NCI-H146 treated with DMSO at 0.1 percent for 48 hours (cell line): ENCODE results near the gene LUM.

Source experiments
- DNase-seq: peaks from one replicate; lab custom pipeline; 2025; ENCODE audit not compliant: unreplicated experiment; lab: John Stamatoyannopoulos, UW

LUM gene

DNA sequence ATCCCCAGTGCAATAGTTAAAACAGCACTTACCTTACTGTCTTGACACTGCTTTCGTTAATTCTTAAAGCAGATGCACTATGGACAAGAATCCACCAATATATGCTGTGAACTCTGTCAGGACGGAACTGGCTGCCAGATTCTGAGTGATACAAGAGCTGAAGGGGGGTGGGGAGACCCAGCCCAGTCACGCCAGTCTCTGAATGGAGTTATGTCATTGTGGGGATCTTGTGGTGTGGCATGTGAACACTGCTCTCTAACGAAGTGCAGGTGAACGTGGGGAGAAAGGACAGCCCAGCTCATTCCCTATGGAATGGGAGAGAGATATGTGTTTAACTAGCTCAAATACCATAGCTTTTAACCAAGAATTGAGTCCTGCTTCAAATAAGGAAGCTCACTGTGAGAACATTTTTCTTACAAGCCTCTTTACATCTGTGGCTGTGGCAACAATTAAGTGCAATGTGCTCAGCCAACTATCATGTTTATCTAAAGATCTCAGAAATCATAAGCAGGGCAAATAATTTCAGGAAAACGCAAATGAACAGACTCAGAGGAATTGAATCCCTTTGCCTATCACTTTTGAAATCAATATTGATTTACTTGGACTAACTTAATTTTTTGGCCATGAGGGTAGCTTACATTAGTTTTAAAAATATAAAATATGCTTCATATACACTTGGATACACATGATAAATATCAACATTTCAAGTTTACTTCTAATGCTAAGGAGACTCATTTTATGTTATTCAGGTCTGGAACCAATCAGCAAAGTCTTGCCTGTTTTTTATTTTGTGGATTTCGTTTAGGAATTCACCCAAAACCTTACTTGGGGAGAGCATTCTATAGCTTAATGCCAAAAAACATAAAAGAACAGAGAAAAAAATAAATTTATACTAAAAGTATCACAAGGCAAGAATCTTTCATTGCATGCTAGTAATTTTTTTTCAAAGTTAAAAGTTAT, at the start of gene LUM:
Gene LUM (minus strand): TSS at position 129 of the 960 bp plus-strand sequence. CDS start 2,515 bp downstream, outside the sequence.
- DNase-seq = no peak

GRCh38 chr12:91161009-91161408, 49.7 kb upstream of the LUM start:
- DNase-seq = no peak

- no peak for DNase-seq
Measured at GRCh38 chr12:91155990-91156389, 44.7 kb upstream of the LUM start.

DNA sequence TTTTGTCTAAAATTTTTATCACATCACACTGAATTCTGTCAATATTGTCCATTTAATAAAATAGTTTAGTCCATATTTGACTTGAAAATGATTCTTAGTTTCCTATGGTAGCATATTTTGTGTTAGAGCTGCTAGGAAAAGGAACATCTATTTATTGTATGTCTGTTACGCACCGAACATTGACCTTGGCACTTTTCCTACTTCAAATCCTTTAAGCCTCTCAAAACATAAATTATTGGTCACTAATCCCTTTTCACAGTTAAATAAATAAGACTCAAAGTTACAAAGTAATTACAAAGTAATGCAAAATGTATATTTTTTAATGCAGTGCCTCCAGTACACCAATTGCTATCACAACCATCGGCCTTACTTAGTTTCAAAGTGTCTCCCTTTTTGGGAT, 42.8 kb upstream of the LUM start:
- no peak for DNase-seq

DNA sequence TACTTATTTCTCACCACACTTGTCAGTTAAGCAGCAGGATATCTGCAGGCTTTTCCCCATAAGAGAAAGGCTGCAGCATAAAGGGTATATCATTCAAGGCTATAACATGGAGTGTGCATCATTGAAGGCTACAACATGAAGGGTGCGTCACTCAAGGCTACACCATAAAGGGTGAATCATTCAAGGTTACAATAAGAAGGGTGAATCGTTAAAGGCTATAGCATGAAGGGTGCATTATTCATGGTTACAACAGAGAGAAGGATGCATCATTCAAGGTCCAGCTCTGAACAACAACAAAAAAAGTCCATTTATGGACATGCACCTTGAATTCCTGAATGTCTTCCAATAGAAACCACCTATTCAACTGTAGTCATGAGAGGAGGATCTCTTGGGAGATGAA, 32.8 kb upstream of the LUM start:
- DNase-seq = no peak

DNA sequence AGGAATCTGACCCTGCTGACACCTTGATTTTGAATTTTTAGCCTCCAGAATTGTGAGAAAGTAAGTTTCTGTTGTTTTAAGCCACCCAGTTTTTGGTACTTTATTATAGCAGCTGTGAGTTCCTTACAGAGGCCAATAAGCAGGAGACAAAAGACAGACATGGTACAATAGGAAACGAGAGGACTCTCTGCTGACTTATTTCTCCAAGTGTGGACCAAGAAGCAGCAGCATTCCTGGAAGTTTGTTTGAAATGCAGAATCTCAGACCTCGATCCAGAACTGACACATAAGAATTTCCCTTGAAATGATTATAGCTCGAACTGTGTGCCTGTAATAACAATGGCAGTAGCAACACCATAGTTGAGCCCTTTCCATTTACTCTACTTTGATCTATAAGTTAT, 31.9 kb upstream of the LUM start:
- no peak for DNase-seq

GRCh38 chr12:91142221-91142631, 30.9 kb upstream of the LUM start:
- DNase-seq = no peak

GRCh38 chr12:91140026-91140931, 29.0 kb upstream of the LUM start:
- DNase-seq = no peak

- DNase-seq = no peak
Measured at GRCh38 chr12:91139286-91139685, 28.0 kb upstream of the LUM start.

GRCh38 chr12:91138337-91138920, 27.1 kb upstream of the LUM start:
- no peak for DNase-seq

- no peak for DNase-seq
Measured at GRCh38 chr12:91133871-91134270, 22.6 kb upstream of the LUM start.

DNA sequence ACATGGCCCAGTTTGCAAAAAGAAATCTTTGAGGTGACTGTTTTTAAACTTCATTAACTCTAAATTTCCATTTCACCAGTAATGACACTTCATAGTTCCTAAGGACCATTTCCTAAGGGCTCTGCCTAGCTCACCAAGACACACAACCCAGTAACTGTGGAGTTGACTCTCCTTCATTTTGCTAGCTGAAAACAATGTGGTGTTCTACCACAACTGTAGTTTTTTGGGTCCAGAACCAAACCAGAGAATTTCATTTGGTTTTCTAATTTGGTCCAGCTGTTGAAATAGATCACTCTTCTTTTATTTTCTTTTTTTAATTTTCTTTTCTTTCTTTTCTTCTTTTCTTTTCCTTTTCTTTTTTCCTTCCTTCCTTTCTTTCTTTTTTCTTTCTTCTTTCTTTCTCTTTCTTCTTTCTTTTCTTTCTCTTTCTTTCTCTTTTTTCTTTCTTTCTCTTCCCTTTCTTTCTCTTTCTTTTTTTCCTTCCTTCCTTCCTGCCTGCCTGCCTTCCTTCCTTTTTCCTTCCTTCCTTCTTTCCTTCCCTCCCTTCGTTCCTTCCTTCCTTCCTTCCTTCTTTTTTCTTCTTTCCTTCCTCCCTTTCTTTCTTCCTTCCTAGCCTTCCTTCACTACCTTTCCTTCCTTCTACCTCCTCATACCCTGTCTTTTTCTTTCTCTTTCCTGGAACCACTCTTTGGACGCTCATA, 18.5 kb upstream of the LUM start:
- no peak for DNase-seq

DNA sequence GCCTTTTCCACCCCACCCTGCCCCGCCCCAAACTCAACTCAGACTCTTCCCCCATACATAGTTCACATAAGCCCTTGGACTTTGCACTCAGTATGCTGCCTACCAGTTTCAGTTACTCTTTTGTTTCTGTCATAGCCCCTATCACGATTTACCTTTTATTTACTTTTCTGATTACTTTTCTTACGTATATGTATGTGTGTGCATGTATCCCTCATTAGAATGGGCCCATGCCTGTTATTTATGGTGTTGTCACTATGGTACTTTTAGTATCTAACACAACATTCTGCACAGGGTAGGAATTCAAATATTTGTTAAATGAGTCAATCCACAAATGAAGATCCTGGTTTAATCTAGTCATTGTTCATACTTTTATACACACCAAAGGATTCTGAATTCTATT, 16.5 kb upstream of the LUM start:
- DNase-seq = no peak

DNA sequence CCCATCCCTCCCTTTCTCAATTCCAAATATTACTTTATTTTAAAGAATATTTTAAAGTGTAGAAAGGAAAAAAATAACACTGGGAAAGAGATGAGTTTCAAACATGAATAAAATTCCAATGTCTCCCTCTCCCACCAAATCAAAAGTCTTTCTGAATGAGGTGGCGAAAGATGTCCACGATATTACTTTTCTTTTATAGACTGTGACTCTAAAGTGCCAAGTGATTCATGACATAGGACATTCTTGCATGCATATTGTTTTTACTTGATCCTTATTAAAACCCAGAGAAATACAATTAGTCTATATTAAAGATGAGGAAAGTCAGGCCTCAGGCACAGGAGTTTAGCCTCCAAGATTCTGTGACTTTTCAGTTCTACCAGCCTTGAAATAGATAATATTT, 16.0 kb upstream of the LUM start:
- no peak for DNase-seq

DNA sequence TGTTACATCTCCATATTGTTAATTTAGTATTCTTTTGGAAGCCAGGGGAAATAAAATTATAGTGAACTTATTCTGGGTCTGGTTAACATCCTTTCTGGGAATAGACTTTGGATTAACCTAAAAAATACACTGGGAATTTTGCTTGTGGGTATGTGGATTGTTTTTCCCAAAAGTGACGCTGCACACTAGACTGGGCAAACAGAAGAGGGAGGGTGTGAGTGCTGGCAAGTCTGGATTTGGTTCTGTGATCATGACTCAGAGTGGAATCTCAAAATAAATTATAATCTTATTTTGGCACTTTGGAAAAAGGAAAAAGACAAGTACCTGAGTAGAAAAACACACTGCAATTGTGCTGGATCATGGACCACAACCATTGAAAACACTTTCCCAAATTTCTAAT, 15.2 kb upstream of the LUM start:
- DNase-seq = no peak

DNA sequence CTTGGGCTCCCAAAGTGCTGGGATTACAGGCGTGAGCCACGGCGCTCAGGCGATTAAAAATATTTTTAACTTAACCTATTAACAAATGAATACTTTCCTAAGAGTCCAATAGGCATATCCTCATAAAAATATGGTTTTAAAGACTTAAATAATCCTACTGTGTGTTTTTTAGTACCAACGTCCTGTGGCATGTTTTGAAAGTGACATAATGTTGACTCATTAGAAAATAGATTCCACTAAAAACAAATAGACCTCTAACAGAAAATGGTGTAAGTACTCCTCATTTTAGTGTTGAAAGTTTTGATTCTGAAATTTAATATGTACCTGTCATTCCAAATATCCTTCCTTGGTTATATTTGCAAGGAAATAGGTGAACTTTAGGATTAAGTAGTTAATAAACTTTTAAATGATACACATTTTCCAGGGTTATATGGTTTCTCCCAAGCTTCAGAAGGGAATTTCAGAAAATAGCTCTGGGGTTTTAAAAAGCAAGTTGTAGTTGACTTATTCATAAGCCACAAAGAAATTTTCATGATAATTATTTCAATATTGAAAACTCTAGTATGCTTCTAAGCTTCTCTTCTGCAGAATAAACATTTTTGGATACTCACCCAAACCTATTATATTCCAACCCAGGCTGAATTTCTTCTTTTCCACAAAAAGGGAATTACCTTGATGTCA, 12.1 kb upstream of the LUM start:
- DNase-seq = no peak

GRCh38 chr12:91120781-91121180, 9.5 kb upstream of the LUM start:
- DNase-seq = no peak

DNA sequence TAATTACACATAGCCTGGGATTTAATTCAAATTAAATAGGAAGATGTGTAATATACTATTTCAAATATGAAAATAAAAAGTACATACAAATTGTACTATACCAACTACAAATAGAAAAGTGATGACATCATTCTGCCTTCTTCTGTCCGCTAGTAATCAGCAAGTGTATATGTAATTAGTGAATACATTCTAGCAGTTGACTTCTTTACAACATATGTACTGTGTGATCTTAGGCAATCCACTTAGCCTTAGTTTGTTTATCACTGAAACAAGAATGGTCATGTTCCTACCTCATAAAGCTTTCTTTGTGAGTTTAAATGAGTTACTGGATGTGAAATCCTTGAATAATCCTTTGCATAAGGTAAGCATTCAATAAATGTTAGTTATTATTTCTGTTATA, 7.8 kb upstream of the LUM start:
- DNase-seq = no peak

DNA sequence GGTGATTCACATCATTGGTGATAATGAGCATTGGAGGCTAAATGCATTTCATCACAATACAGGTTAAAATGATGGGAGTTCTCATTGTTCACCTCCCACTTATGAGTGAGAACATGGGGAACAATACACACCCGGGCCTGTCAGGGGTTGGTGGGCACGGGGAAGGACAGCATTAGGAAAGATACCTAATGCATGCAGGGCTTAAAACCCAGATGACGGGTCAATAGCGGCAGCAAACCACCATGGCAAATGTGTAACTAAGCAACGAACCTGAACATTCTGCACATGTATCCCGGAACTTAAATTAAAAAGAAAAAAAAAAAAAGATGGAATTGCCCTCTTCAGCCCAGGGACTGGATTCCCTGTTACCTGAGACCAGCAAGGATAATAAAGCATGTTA, 2.3 kb upstream of the LUM start:
- DNase-seq = no peak

DNA sequence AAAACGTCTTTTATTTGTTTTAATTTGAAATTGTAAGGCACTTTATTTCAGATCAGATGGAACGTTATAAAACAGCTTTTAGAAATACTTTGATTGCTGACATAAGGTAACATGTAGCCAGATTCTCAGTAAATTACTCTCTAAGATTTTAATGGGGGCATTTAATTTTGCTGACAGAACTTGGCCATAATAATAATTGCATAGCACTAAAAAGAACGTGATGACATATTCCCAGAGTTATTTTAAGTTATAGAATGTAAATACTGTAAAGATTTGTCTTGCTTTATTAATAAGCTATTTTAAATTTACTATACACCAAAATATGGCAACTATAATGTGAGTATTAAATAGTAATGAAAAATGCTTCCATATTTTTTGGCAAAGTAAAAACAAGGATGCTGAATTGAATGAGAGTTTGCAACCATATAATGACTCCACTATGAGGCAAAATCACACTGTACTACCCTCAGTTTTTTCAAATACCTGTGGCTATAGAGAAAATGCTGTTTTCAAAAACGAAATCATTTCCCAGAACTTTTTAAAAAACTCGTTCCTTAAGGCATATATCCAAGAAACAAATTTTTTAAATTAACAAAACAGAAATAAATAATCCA, 876 bp downstream of the LUM start:
- DNase-seq = no peak
